T-cell (primary cell): ENCODE data around the gene SNX8. TPM values are rescaled to one million over a fixed set of nuclear protein-coding genes. Genes with fewer than 3 reads are reported as not detected.

Source experiments
- ATAC-seq, 4 experiments: fragments of 200-7000 bp in 3 of 4; fragments of 150-1000 bp in 1 of 4; cut with Tn5 transposase; replicated peaks in 1 of 4; 1 replicate in 3 of 4; 2 replicates in 1 of 4; pipeline ENCODE4 v1.10.0; 2021; ENCODE audit warnings: moderate library complexity in 3 of 4, mild to moderate bottlenecking in 2 of 4, moderate number of reproducible peaks in 1 of 4
- CTCF ChIA-PET, 2 donors: fragments of 300-600 bp; sonication (Branson Sonifier 250); formaldehyde crosslinking; loops; one replicate each; lab custom pipeline; 2022; ENCODE audit warnings: antibody characterized with exemption in 2 of 2; lab: Charles Lee
- POLR2A ChIA-PET, 2 donors: fragments of 300-600 bp; sonication (Branson Sonifier 250); formaldehyde crosslinking; loops; one replicate each; lab custom pipeline; 2022; ENCODE audit warnings: antibody characterized with exemption in 2 of 2; lab: Charles Lee
- DNase-seq, 35 experiments: peaks; one replicate each; pipeline versions ENCODE4 v3.0.0 to v3.0.0-alpha.2; 2013 to 2023
- H3K27ac ChIP-seq: one replicate; pipeline ENCODE4 v1.5.1; 2013; ENCODE audit warnings: low read length
- H3K27me3 ChIP-seq, 2 experiments: replicated peaks in 1 of 2; 1 replicate in 1 of 2; 2 replicates in 1 of 2; pipeline versions ENCODE4 v1.6.1 to v1.7.0; 2013; ENCODE audit warnings: low read length in 1 of 2, mixed read lengths in 1 of 2; ENCODE audit not compliant: control insufficient read depth in 2 of 2, insufficient read depth in 2 of 2; ENCODE audit errors: extremely low read depth in 1 of 2
- H3K36me3 ChIP-seq, 2 donors: 1 replicate in 1 of 2; 2 replicates in 1 of 2; pipeline versions ENCODE4 v1.6.1 to v1.7.0; 2013; ENCODE audit warnings: low read length in 1 of 2; ENCODE audit not compliant: control insufficient read depth in 2 of 2, insufficient read depth in 1 of 2; ENCODE audit errors: extremely low read depth in 1 of 2
- H3K4me1 ChIP-seq, 2 experiments: 1 replicate in 1 of 2; 2 replicates in 1 of 2; pipeline versions ENCODE4 v1.6.1 to v1.7.0; 2013; ENCODE audit warnings: low read length in 2 of 2, mixed read lengths in 1 of 2; ENCODE audit not compliant: insufficient read depth in 2 of 2, control insufficient read depth in 1 of 2; ENCODE audit errors: extremely low read depth in 1 of 2
- H3K4me3 ChIP-seq, 2 donors: 1 replicate in 1 of 2; 2 replicates in 1 of 2; pipeline versions ENCODE4 v1.5.1 to v1.7.0; 2013; ENCODE audit warnings: mild to moderate bottlenecking in 2 of 2, low read length in 1 of 2, moderate library complexity in 1 of 2; ENCODE audit not compliant: control insufficient read depth in 1 of 2; ENCODE audit errors: extremely low read depth in 1 of 2
- H3K9me3 ChIP-seq: 2 replicates; pipeline ENCODE4 v1.7.0; 2013
- H3K27ac Mint-ChIP-seq, 2 donors: one replicate each; pipeline ENCODE4 v1.8.0; 2020 to 2021; ENCODE audit warnings: mild to moderate bottlenecking in 2 of 2, mixed read lengths in 2 of 2
- H3K27me3 Mint-ChIP-seq, 2 donors: one replicate each; pipeline ENCODE4 v1.8.0; 2021 to 2022; ENCODE audit warnings: mixed read lengths in 2 of 2
- H3K36me3 Mint-ChIP-seq: one replicate; pipeline ENCODE4 v1.8.0; 2021; ENCODE audit warnings: mixed read lengths
- H3K4me1 Mint-ChIP-seq, 3 donors: one replicate each; pipeline ENCODE4 v1.8.0; 2020 to 2022; ENCODE audit warnings: mixed read lengths in 3 of 3, mild to moderate bottlenecking in 1 of 3
- H3K4me3 Mint-ChIP-seq, 3 donors: one replicate each; pipeline ENCODE4 v1.8.0; 2020 to 2022; ENCODE audit warnings: mild to moderate bottlenecking in 3 of 3, mixed read lengths in 3 of 3, moderate library complexity in 3 of 3
- H3K9me3 Mint-ChIP-seq, 3 donors: one replicate each; pipeline ENCODE4 v1.8.0; 2020 to 2022; ENCODE audit warnings: mixed read lengths in 3 of 3
- WGBS: methylation state at CpG from one replicate; pipeline ENCODE4 v1.1.5; 2013; ENCODE audit warnings: missing lambda C conversion rate; ENCODE audit not compliant: insufficient coverage; 5-methylcytosine and 5-hydroxymethylcytosine counted together
- total RNA-seq, 35 experiments: library from RNA in 6 of 35; stranded (reverse) in 6 of 35; fragments of 120-200 nt in 1 of 35; gene quantifications; one replicate each; pipeline versions ENCODE4 v1.2.1 to v1.2.4 and lab custom pipeline; 2013 to 2026

Gene SNX8
- total RNA-seq, 5 donors from 2014 or later (not counting 1 experiment from before 2014, with no cell fraction given), result 8.4 to 14.6 (median 9.9) TPM

GRCh38 chr7:2251381-2251780 is 62.9 kb downstream of the SNX8 start:
- Histone ChIP-seq H3K4me1 (peaks cover 0 to 25% of the 10 kb centered on the region in 2 experiments), H3K36me3 (peaks cover 0 to 2% of the 10 kb centered on the region in 2 donors), H3K9me3 (no peaks in the 10 kb centered on the region), H3K27me3 (no peaks in the 10 kb centered on the region), H3K27ac (no peak overlapping the region), H3K4me3 (no peak overlapping the region)
- Mint-ChIP-seq H3K4me1 (peaks cover 10 to 30% (median 18%) of the 10 kb centered on the region in 3 donors), H3K4me3 (no peak overlapping the region), H3K27me3 (no peaks in the 10 kb centered on the region), H3K36me3 (peaks cover 7% of the 10 kb centered on the region), H3K27ac (no peak overlapping the region), H3K9me3 (no peaks in the 10 kb centered on the region)
- WGBS, result 89% methylated on average over 4 of the region's 10 CpGs
- CTCF ChIA-PET, result no interaction called here
- POLR2A ChIA-PET, result no interaction called here
- ATAC-seq (no peak), DNase-seq (no peak)

GRCh38 chr7:2249744-2250323 is 64.4 kb downstream of the SNX8 start:
- Mint-ChIP-seq H3K9me3 (no peaks in the 10 kb centered on the region), H3K4me1 (peaks cover 10 to 33% (median 20%) of the 10 kb centered on the region in 3 donors), H3K4me3 (no peak overlapping the region), H3K36me3 (peaks cover 2% of the 10 kb centered on the region), H3K27ac (no peak overlapping the region), H3K27me3 (no peaks in the 10 kb centered on the region)
- H3K9me3 ChIP-seq, result no peaks in the 10 kb centered on the region
- H3K4me1 ChIP-seq, result peaks cover 0 to 29% of the 10 kb centered on the region in 2 experiments
- DNase-seq (no peak), ATAC-seq (no peak)
- WGBS, result 91% methylated on average over 17 of the region's 27 CpGs
- ChIA-PET CTCF (no interaction called here), POLR2A (no interaction called here)
- H3K36me3 ChIP-seq, result peaks cover 0 to 2% of the 10 kb centered on the region in 2 donors
- no peak overlapping the region for H3K4me3 ChIP-seq
- no peaks in the 10 kb centered on the region for H3K27me3 ChIP-seq
- H3K27ac ChIP-seq, result no peak overlapping the region

- H3K27me3 ChIP-seq, result no peaks in the 10 kb centered on the region
- H3K4me1 ChIP-seq, result peaks cover 0 to 29% of the 10 kb centered on the region in 2 experiments
- POLR2A ChIA-PET, result interaction anchor here in 1 of 2 donors (0.6 kb wide), 1 partner anchor 581 kb away, joined by 6 read pairs; no protein-coding TSS in a partner anchor
- Mint-ChIP-seq H3K27ac (peak overlapping the region; percentile 67 to 78), H3K4me3 (peak overlapping the region; percentile 9 to 25 (median 21)), H3K4me1 (peaks cover 10 to 37% (median 22%) of the 10 kb centered on the region in 3 donors), H3K9me3 (no peaks in the 10 kb centered on the region), H3K27me3 (no peaks in the 10 kb centered on the region), H3K36me3 (peaks cover 2% of the 10 kb centered on the region)
- no peaks in the 10 kb centered on the region for H3K9me3 ChIP-seq
- 37% methylated on average over 21 of the region's 24 CpGs for WGBS
- DNase-seq, result peak in 2 of 35 experiments; percentile 13 to 19
- CTCF ChIA-PET, result interaction anchor here in 1 of 2 donors (0.7 kb wide), 1 partner anchor 841 kb away, joined by 7 read pairs; no protein-coding TSS in a partner anchor
- no peak overlapping the region for H3K4me3 ChIP-seq
- H3K36me3 ChIP-seq, result peaks cover 0 to 2% of the 10 kb centered on the region in 2 donors
- peak in 2 of 4 experiments; percentile 18 to 30 for ATAC-seq
- no peak overlapping the region for H3K27ac ChIP-seq
These were observed 65.1 kb downstream of the SNX8 start for GRCh38 chr7:2248984-2249694.

- ATAC-seq, result no peak
- POLR2A ChIA-PET, result no interaction called here
- H3K9me3 ChIP-seq, result no peaks in the 10 kb centered on the region
These were observed 66.9 kb downstream of the SNX8 start for GRCh38 chr7:2247141-2247995.

GRCh38 chr7:2245883-2246675 is 68.2 kb downstream of the SNX8 start:
- WGBS, result 71% methylated on average over 16 of the region's 22 CpGs
- CTCF ChIA-PET, result no interaction called here
- Histone ChIP-seq H3K4me3 (no peak overlapping the region), H3K4me1 (peaks cover 0 to 31% of the 10 kb centered on the region in 2 experiments), H3K36me3 (no peaks in the 10 kb centered on the region), H3K27ac (no peak overlapping the region), H3K9me3 (no peaks in the 10 kb centered on the region), H3K27me3 (no peaks in the 10 kb centered on the region)
- no peak overlapping the region for H3K4me3 Mint-ChIP-seq
- H3K27me3 Mint-ChIP-seq, result no peaks in the 10 kb centered on the region
- H3K36me3 Mint-ChIP-seq, result peaks cover 2% of the 10 kb centered on the region
- ATAC-seq, result no peak
- H3K9me3 Mint-ChIP-seq, result no peaks in the 10 kb centered on the region
- POLR2A ChIA-PET, result no interaction called here
- no peak overlapping the region for H3K27ac Mint-ChIP-seq
- no peak for DNase-seq
- peaks cover 11 to 44% (median 27%) of the 10 kb centered on the region in 3 donors for H3K4me1 Mint-ChIP-seq

More at GRCh38 chr7:2247141-2247995, 66.9 kb downstream of the SNX8 start:
- H3K27me3 ChIP-seq, result no peaks in the 10 kb centered on the region
- peak in 1 of 35 experiments; percentile 29 for DNase-seq
- H3K9me3 Mint-ChIP-seq, result no peaks in the 10 kb centered on the region
- H3K27me3 Mint-ChIP-seq, result no peaks in the 10 kb centered on the region
- no peaks in the 10 kb centered on the region for H3K36me3 ChIP-seq
- WGBS, result 96% methylated on average over 21 of the region's 36 CpGs
- H3K27ac Mint-ChIP-seq, result no peak overlapping the region
- H3K4me1 Mint-ChIP-seq, result peaks cover 10 to 42% (median 27%) of the 10 kb centered on the region in 3 donors
- H3K4me1 ChIP-seq, result peaks cover 0 to 28% of the 10 kb centered on the region in 2 experiments
- H3K4me3 Mint-ChIP-seq, result no peak overlapping the region
- no peak overlapping the region for H3K4me3 ChIP-seq
- H3K27ac ChIP-seq, result no peak overlapping the region
- peaks cover 2% of the 10 kb centered on the region for H3K36me3 Mint-ChIP-seq
- CTCF ChIA-PET, result no interaction called here
